GM12873 (cell line): ENCODE measurements around the gene ARL6IP1.

Experiments used
- TF ChIP-seq, protein P1 (sequence below): IDR thresholded peaks from 2 replicates; pipeline ENCODE4 v1.5.1; 2012; ENCODE audit warnings: low read depth, mild to moderate bottlenecking, moderate library complexity, low read length, control low read depth; ENCODE audit not compliant: insufficient read depth; ENCODE audit errors: missing control alignments

ARL6IP1 gene

DNA sequence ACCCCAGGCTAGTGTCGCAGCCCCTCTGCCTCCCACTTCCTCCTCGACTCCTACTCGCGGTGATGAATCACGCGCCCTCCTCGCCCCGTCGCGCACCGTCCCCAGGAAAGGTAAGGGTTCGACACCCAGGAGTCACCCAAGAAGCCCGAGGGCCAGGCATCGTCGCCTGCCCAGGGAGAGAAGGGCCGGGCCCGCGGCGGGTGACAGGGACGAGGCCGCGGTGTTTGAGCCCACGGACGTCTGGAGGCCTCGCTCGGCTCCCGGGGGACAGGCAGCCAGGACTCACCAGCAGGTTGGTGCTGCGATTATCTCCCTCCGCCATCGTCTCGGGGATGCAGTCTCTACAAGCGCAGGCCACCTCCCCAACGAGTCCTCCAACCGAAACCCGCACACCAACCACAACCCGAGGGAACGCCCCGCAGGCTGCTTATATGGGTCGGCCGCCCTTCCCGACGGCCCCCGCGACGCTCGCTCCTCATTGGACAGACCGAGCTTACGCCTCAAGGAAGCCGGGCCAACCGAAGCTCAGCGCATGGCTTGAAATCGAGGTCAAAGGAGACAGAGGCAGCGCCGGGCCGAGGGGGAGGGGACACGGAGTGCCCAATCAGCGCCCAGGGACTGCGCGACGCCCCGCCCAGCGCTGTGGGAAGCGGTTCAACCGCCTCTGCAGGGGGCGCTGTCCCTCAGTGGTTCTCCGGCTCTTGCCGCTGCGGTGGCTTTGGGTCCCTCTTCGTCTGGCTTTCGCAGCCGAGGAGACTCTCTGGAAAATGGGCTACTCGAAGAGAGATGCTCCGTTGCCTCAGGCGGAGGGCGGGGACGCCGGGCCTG lies at the start of gene ARL6IP1:
TSS of gene ARL6IP1 (minus strand) at position 405 of the 828 bp plus-strand sequence. CDS start at position 322, 83 bp downstream.
- TF ChIP-seq, protein P1, sequence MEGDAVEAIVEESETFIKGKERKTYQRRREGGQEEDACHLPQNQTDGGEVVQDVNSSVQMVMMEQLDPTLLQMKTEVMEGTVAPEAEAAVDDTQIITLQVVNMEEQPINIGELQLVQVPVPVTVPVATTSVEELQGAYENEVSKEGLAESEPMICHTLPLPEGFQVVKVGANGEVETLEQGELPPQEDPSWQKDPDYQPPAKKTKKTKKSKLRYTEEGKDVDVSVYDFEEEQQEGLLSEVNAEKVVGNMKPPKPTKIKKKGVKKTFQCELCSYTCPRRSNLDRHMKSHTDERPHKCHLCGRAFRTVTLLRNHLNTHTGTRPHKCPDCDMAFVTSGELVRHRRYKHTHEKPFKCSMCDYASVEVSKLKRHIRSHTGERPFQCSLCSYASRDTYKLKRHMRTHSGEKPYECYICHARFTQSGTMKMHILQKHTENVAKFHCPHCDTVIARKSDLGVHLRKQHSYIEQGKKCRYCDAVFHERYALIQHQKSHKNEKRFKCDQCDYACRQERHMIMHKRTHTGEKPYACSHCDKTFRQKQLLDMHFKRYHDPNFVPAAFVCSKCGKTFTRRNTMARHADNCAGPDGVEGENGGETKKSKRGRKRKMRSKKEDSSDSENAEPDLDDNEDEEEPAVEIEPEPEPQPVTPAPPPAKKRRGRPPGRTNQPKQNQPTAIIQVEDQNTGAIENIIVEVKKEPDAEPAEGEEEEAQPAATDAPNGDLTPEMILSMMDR = peak; percentile 93

DNA sequence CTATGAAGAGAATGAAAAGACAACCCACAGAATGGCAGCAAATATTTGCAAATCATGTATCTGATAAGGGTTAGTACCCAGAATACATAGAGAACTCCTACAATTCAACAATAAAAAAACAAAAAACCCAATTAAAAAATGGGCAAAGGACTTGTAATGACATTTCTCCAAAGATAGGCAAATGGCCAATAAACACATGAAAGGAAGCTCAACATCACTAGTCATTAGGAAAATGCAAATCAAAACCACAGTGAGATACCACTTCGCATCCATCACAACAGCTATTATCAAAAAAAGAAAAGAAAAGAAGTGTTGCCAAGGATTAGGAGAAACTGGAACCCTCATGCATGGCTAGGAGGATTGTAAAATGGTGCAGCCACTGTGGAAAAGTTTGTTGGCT lies 45.1 kb upstream of the ARL6IP1 start:
- TF ChIP-seq, protein P1 = no peak

DNA sequence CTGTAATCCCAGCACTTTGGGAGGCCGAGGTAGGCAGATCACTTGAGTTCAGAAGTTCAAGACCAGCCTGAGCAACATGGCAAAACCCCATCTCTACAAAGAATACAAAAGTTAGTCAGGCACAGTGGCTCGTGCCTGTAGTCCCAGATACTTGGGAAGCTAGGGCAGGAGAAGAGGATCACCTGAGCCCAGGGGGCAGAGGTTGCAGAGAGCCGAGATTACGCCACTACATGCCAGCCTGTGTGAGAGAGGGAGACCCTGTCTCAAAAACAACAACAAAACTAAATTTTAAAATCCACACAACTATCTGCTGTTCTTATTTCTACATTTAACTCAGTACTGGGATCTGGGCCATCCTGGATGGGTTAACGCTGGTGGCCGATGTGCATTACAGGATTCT lies 41.2 kb upstream of the ARL6IP1 start:
- TF ChIP-seq, protein P1 = no peak

DNA sequence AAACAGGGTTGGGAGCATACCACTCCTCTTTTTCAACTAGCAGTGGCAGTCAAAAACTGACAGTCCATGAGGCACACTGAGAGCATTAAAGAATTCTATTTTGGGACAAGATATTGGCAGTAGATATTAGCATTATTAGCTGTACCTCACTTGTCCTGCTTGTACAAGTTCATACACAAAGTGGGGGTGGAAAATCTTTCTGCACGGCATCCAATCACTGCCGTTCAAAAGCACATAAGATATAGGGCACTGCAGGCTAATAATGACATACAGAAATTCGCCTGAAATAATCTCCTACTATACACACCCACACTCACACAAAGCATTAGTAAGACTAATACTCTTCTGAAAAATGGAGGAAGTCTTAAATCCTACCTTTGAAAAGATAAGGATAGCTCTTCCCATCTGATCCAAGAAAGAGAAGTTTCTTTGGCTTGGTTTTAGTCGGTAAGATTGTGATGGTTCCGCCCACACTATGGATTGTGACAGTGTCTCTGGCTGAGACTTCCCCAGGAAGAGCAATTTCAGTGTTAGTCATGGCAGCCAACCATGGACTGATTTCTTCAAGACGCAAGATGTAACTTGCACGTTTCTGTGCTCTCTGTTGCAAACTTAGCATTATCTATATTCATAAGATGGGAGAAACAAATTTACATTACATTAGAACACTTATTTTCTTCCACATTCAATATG lies 40.6 kb upstream of the ARL6IP1 start:
- TF ChIP-seq, protein P1 = no peak

DNA sequence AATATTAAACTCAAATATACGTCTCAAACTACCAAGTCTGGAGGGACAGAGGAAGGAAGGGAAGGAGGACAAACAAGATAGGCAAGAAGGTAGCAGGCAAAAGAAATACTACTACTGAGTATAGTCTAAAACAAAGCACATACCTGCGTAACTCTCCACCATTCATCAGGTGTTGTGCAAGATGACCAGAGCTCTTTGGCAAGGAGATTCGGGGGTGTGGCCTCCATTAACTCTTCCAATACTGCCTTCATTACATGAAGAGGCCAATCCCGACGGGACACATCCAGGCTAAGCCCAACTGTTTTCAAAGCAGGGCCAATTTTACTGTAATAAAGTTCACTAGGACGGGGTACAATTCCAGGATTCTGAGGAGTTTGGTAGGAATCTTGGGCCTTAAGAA lies 38.2 kb upstream of the ARL6IP1 start:
- TF ChIP-seq, protein P1 = no peak

DNA sequence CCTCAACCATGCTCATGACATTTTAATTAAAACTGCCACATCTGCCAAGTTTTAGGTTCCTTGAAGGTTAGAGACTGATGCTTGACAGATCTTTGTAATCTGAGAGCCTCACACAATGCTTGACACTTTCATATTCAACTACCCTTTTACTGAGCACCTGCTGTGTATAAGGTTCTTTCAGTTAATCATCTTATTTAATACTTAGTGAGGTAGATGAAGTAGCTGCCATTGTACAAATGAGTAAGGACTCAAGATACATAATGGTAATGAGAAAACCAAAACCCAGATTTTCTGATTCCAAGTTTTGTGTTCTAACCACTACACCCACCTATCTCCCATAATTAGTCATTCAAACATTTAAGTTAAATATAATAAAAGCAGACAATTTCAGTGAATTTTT lies 35.4 kb upstream of the ARL6IP1 start:
- TF ChIP-seq, protein P1 = no peak

DNA sequence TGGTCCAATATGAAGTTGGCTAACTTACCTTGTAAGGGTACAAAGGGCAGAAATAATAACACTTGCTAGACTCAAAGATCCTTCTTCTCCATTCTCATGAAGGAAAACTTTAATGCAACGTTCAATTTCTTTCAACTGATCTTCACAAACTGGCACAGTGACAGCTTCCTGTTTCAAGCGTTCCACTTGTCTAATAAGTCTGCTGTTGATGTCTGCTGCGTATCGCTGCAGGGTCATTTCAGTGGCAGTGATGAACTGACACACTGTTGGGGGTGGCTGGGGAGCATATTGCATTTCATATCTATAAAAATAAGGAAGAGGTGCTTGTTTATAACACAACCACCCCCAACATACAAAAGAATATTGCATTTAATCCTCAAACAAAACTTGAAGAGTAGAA lies 33.5 kb upstream of the ARL6IP1 start:
- TF ChIP-seq, protein P1 = no peak
